IPS-NIHi7 (cell line): ENCODE results near the gene AAGAB.
"Not testable (repeated sequence)": the region's sequence is repeated elsewhere in the genome, so short reads cannot be mapped to it uniquely, and the experiment has no call there.

Source experiments
- DNase-seq: peaks from one replicate; pipeline ENCODE4 v3.0.0; 2012; ENCODE audit warnings: mixed read lengths; ENCODE audit errors: extremely low spot score

The AAGAB gene

DNA sequence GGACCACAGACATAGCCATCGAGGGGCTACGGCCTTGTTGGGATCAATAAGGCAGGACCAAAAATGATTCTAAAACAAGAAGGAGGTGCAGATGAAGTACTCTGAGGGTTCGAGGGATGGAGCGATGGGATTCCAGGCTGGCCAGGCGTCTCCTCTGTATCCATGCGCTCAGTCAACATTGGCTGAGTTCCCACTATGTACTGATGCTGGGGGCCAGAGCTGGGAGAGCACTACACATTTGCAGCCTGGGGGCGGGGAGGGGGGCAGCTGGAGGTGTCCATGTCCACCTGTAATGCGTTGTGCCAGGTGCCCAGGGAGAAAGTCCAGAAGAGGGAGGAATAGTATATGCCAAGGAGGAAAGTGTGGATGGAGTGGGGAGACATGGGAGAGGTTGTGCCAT is 81.5 kb downstream of the AAGAB start:
- DNase-seq: no peak

DNA sequence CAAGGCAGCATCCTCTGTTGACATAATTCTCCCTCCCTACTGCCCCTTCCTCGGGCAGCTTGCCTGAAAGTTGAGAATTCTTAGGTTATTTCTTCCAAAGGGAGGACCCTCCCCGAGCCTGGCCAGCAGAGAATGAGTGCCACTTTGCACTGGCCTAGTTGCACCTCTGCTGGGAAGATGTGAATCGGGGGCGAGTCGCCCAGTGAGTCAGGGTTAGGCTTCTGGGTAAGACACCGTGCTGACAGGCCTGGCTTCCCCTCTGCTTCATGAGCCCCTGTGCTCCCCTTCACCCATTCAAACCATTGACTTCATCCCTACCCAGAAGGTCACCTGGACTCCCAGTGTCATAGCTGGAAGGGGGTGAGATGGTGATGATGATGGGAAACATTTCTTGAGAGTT is 82.3 kb downstream of the AAGAB start:
- no peak for DNase-seq

GRCh38 chr15:67171471-67171870 is 83.0 kb downstream of the AAGAB start:
- DNase-seq: no peak

- DNase-seq: no peak
Observed at GRCh38 chr15:67170143-67170925, 84.1 kb downstream of the AAGAB start.

- no peak for DNase-seq
Observed at GRCh38 chr15:67168694-67169093, 85.8 kb downstream of the AAGAB start.

DNA sequence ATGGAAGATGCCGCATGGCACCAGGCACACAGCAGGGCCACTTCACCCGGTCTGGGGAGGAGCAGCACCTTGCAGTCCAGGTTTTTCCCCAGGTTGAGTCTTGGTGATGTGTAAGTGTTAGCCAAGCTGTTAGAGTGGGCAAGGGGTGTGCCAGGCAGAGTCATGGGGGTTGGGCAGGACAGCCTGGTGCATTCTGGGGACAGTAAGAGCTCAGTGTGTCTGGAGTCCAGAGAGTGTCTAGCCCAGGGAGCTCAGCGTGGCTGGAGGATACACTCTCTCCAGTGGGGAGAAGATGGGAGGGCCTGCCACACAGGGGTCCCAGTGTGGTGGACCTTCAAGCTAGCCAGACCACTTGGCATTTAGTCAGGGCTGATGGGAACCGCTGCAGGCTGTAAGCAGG is 87.4 kb downstream of the AAGAB start:
- no peak for DNase-seq

DNA sequence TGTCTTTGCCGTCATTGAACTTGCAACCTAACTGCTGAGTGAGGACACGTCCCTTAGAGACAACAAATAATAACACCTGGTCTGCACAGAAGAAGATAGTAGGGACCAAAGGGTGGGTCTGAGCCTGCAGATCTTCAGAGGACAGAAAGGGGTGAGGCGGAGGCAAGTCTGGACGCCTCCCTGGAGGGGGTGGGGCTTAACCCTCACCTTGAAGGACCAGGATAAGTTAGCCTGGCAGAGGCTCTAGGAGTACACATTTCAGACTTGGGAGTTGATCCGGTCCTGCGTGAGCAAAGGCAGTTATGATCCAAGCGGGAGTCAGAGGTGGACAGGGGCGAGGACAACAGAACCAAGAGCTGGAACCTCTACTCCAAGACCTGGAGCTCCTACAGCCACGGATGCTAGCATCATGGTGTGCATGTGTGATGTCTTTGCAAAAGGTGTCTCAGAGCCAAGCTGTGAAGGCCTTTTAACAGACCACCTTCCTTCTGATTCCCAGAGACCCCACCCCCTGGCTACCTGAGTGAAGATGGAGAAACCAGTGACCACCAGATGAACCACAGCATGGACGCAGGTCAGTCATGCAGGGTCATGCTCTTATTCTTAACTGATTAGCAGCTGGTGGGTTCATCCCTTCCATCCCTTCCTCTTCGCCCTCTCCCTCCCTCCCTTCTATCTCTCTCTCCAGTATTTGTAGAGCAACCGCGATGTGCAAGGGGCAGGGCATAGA is 88.0 kb downstream of the AAGAB start:
- no peak for DNase-seq

DNA sequence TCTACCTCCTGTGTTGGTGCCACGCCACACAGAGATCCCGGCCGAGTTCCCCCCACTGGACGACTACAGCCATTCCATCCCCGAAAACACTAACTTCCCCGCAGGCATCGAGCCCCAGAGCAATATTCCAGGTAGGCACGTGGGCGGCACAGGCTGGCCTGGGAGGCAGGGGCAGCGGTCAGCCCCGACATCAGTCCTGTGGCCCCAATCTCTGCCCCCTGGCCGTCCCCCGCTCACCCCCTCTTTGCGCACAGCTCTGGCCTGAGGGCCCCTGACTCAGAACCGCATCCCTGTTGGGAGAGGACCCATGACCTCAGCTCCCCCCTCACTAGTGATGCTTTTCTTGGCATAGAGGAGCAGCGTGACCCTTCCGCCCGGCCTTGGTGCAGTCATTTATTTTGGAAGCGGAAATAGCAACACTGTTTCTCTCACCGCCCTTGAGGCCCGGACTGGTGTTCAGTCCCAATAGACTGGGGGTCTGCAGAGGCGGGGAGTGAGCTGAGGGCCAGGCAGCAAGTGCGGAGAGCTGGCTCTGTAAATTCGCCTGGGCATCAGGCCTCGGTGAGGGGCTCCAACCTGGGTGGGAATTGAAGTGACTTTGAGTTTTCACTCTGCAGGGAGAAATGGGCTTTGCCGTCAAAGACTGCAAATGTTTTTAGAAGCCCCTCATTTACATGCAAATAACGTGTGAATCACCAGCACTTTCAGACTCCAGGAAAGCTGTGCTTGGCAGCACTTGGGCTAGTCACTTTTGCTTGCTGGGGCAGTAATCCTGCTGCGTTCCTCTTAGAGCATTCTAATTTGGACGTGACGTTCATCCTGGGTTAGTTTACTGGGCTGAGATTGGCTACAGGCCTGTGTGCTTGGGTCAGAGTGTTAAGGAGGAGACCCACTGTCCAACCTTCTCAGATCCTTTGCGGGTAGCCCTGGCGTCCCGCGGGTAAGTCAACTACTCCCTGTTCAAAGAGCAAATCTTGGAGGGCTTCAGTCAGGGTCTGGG is 88.9 kb downstream of the AAGAB start:
- peak; percentile 72 for DNase-seq

DNA sequence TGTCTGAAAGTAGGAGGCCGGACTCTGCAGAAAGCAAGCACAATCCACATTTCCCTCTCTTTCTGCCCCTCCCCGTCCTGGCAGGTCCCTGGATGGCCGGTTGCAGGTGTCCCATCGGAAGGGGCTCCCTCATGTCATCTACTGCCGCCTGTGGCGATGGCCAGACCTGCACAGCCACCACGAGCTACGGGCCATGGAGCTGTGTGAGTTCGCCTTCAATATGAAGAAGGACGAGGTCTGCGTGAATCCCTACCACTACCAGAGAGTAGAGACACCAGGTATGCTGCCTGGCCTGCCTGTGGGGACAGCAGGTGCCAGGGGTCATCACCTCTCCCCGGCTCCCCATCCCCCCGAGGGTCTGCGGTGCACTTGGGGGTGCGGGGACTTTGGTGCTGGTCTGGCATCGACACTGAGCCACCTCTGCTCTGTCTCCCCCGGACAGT is 89.6 kb downstream of the AAGAB start:
- peak; percentile 71 for DNase-seq

DNA sequence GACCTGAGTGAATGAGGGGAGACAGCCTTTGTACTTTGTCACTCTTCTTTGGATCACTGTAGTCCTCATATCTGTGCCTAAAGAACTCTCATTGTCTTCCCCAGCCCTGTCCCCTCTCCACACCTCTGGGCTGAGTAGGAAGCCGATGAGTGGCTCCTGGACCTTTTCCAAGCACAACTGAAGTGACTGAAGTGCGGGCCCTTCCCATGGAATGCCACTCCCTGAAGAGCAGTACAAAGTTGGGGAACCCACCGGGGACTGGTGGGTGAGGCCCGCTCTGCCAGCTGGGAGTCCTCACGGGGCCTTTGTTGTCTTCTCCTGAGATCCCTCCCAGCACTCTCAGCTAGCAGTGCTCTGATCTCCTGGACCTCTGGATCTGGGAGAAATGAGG is 90.1 kb downstream of the AAGAB start:
- DNase-seq: no peak

DNA sequence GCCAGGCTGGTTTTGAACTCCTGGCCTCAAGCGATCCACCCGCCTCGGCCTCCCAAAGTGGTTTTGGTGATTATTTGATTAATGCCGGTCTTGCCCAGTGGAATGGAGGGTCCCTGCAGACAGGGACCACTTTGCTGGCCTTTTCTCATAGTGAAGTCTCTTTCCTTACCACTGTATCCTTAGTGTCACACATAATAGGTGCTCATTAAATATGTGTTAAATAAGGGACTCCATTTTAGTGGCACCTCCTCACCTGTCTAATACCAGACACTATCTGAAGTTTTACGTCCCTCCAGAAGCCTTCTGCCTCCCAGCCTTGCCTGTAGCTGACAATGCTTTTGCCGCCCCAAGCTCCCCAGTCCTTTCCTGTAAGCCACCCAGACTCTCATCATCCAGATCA is 91.3 kb downstream of the AAGAB start:
- no peak for DNase-seq

DNA sequence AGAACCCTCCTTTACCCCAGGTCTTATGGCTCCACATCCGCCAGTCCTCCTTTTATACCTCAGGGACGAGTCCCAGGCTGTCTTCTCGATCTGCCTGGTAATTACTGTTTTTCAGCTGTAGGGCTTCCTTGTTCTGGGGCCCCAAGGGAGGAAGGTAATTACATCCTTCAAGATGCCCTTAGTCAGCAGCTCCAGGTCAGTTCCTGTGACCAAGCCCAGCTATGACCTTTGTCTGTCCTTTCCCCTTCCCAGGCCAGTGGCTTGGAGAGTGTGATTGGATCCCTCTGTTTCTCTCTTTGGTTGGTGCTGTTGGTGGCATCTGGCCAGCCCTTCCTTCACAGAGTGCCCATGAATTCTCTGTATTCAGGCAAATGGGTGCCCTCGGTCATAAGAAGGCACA is 92.6 kb downstream of the AAGAB start:
- no peak for DNase-seq

DNA sequence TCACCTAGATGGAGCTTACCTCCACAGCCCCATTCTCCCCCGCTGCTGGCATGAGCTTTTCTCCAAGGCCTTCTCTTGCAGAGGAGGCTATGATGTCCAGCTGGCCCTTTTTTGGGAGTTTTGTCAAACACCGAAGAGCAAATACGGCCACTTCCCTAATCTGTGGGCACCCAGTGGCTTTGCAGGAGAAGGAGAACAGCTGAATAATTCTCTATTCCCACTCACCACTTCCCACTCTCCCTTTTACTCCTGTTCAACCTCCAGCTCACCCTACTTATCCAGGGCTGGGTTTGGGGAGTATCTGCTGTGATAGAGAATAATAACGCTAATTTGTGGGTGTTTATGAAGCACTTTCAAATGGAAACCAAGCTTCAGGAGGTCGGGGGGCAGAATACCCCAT is 93.0 kb downstream of the AAGAB start:
- no peak for DNase-seq

DNA sequence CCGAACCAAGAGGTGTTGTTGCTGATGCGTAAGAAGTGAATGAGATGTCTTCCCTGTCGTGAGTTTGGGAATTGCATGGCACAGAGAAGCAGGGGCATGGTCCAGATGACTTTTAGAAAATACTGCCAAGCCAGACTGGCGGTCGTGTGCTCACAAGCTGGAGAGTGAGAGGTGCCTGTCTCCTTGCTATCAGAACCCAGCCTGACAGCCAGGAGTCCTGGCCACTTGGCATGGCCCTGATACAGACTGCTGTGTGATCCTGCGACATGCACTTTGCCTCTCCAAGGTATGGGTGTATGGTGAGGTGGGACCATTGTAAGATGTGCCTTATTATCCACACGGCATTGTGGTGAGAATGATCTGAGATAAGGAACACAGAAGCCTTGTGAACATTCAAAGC is 96.1 kb downstream of the AAGAB start:
- DNase-seq: no peak

DNA sequence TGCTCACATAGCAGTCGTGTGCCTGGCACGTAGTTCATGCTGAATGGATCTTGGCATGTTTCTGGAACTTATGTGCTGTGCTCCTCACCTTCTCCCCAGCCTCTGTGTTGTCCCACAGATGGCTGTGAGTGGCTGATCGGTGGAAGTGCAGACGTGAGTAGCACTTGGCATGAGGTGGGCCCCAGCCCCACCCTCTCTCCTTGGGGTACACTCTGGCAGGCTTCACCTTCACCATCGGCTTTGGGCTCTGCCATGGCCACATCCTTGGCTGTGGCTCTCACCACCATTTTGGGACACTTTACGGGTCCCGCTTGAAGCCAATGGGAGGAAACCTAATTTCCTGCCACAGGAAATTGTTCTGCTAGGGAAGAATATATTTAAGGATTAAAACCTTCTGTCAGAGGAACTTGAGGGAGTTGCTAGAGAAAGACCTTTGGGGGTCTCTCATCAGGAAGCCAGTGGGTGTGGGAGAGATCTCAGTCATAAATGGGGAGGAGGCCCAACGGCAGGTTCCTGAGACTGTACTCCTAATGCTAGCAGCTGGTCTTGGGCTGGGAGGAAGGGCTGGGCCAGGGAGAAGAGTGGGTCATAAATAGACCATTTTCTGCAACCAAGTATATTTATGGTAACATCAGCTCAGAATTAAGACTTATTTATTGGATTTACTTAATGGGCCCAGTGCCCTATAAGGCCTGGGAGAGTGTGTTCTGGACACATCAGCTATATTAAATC is 96.8 kb downstream of the AAGAB start:
- no peak for DNase-seq

DNA sequence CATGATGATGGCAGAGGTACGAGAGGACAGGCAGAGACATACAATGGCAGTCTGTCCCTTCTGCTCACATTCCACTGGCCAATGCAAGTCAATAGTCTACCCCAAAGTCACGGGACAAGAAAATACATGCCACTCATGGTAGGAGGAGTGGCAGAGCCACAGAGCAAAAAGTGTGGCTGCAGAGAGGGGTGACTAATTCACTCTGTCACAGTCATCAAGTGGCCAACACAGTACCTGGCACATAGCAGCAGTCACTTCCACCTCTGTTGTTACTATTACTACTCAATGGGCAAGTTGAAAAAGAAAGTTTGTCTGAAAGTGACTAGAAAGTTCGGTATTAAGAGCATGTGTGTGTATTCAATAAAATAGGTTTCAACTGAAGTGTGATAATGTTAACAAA is 97.6 kb downstream of the AAGAB start:
- no peak for DNase-seq

GRCh38 chr15:67156426-67156825 is 98.0 kb downstream of the AAGAB start:
- no peak for DNase-seq

GRCh38 chr15:67154249-67154648 is 100.2 kb downstream of the AAGAB start:
- no peak for DNase-seq

- not testable (repeated sequence) for DNase-seq
Observed at GRCh38 chr15:67153044-67153443, 101.4 kb downstream of the AAGAB start.

DNA sequence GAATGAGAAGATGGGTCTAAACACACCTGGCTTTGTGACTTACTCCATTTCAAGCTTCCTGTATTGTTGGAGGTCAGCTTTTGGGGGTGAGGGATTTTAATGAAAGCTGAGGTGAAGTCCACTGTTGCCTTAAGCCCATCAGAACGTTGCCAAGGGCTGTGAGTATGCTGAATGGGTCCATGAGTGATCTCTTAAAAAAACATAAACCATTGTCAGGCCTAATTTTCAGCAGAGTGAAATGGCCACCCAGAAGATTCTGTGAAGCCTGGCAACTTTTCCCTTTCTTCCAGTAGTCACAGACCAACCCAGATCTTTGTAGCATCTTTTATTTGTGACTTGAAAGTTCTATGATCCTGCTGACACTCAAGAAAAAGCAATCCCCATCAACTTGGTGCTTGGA is 102.0 kb downstream of the AAGAB start:
- no peak for DNase-seq
